Nephron progenitor cell (in vitro differentiated cells): ENCODE measurements around the gene ZNF521.
A peak's percentile ranks its signal among the peaks of the same experiment; 100 is the strongest.

Source experiments
- DNase-seq: peaks from one replicate; pipeline ENCODE4 v3.0.0; 2021
- H3K27ac Mint-ChIP-seq: 2 replicates; pipeline ENCODE4 v1.8.0; 2021; ENCODE audit warnings: mild to moderate bottlenecking, moderate library complexity, mixed read lengths
- H3K27me3 Mint-ChIP-seq: 2 replicates; pipeline ENCODE4 v1.8.0; 2021; ENCODE audit warnings: mild to moderate bottlenecking, low read depth, mixed read lengths; ENCODE audit not compliant: poor library complexity
- H3K36me3 Mint-ChIP-seq: 2 replicates; pipeline ENCODE4 v1.8.0; 2021; ENCODE audit warnings: low read depth, mixed read lengths
- H3K4me1 Mint-ChIP-seq: 2 replicates; pipeline ENCODE4 v1.8.0; 2021; ENCODE audit warnings: mixed read lengths
- H3K4me3 Mint-ChIP-seq: 2 replicates; pipeline ENCODE4 v1.8.0; 2021; ENCODE audit warnings: mild to moderate bottlenecking, moderate library complexity, mixed read lengths
- H3K9me3 Mint-ChIP-seq: 2 replicates; pipeline ENCODE4 v1.8.0; 2021; ENCODE audit warnings: mild to moderate bottlenecking, moderate library complexity, mixed read lengths
- CTCF ChIP-seq: fragments of 200-600 bp; sonication (generic); IDR thresholded peaks from 2 replicates; pipeline ENCODE4 v1.5.0; 2021; ENCODE audit warnings: antibody characterized with exemption

ZNF521 gene

GRCh38 chr18:25171334-25171733, 180.6 kb downstream of the ZNF521 start:
- Mint-ChIP-seq H3K4me3 (no peak overlapping the region), H3K27me3 (no peaks in the 10 kb centered on the region), H3K4me1 (peaks cover 72% of the 10 kb centered on the region), H3K9me3 (no peaks in the 10 kb centered on the region), H3K36me3 (peaks cover 19% of the 10 kb centered on the region), H3K27ac (no peak overlapping the region)
- DNase-seq, result no peak
- TF ChIP-seq CTCF, result no peak

- no peak for DNase-seq
- H3K27me3 Mint-ChIP-seq, result no peaks in the 10 kb centered on the region
- peaks cover 72% of the 10 kb centered on the region for H3K4me1 Mint-ChIP-seq
- H3K36me3 Mint-ChIP-seq, result peaks cover 17% of the 10 kb centered on the region
- no peak overlapping the region for H3K27ac Mint-ChIP-seq
- no peak for TF ChIP-seq CTCF
- H3K9me3 Mint-ChIP-seq, result no peaks in the 10 kb centered on the region
- H3K4me3 Mint-ChIP-seq, result no peak overlapping the region
Observed at GRCh38 chr18:25170402-25170801, 181.6 kb downstream of the ZNF521 start.

GRCh38 chr18:25169701-25170100, 182.3 kb downstream of the ZNF521 start:
- peaks cover 10% of the 10 kb centered on the region for H3K36me3 Mint-ChIP-seq

GRCh38 chr18:25167612-25168410, 184.2 kb downstream of the ZNF521 start:
- no peak for TF ChIP-seq CTCF
- DNase-seq, result peak; percentile 12
- peaks cover 5% of the 10 kb centered on the region for H3K36me3 Mint-ChIP-seq
- H3K9me3 Mint-ChIP-seq, result no peaks in the 10 kb centered on the region
- no peak overlapping the region for H3K4me3 Mint-ChIP-seq
- H3K27ac Mint-ChIP-seq, result peak overlapping the region; percentile 25
- peaks cover 77% of the 10 kb centered on the region for H3K4me1 Mint-ChIP-seq
- H3K27me3 Mint-ChIP-seq, result no peaks in the 10 kb centered on the region

More at GRCh38 chr18:25169701-25170100, 182.3 kb downstream of the ZNF521 start:
- H3K27me3 Mint-ChIP-seq, result no peaks in the 10 kb centered on the region
- no peak overlapping the region for H3K4me3 Mint-ChIP-seq
- H3K27ac Mint-ChIP-seq, result no peak overlapping the region
- H3K4me1 Mint-ChIP-seq, result peaks cover 72% of the 10 kb centered on the region
- H3K9me3 Mint-ChIP-seq, result no peaks in the 10 kb centered on the region
- TF ChIP-seq CTCF, result no peak
- DNase-seq, result no peak

- H3K36me3 Mint-ChIP-seq, result peaks cover 16% of the 10 kb centered on the region
- H3K4me1 Mint-ChIP-seq, result peaks cover 75% of the 10 kb centered on the region
- peak overlapping the region; percentile 14 for H3K4me3 Mint-ChIP-seq
- H3K27me3 Mint-ChIP-seq, result no peaks in the 10 kb centered on the region
- H3K9me3 Mint-ChIP-seq, result no peaks in the 10 kb centered on the region
- TF ChIP-seq CTCF, result no peak
- no peak for DNase-seq
- no peak overlapping the region for H3K27ac Mint-ChIP-seq
Observed at GRCh38 chr18:25166113-25166512, 185.9 kb downstream of the ZNF521 start.
